K562 (cell line): ENCODE results near the gene GJA10. TPM values are rescaled to one million over a fixed set of nuclear protein-coding genes. Genes with fewer than 3 reads are reported as not detected.

Experiments
- polyA plus RNA-seq, 8 experiments: library from polyadenylated mRNA; depleted of rRNA in 4 of 8; stranded (reverse) in 5 of 8; unstranded in 3 of 8; fragments of >200 nt; fragmentation: Nextera tagmentation in 2 of 8; fragmentation: Illumina TruSeq in 1 of 8; extraction: Ambion mirVana in 2 of 8; extraction: Trizol in 1 of 8; gene quantifications; 2 replicates each; pipeline versions ENCODE4 v1.2.1 to v1.2.3, GENCODE V29; 2011 to 2014; ENCODE audit warnings: inconsistent platforms in 1 of 8, missing spikeins in 1 of 8
- small RNA-seq: library from RNA; depleted of rRNA; stranded (forward); fragments of <200 nt; gene quantifications from one replicate; pipeline ENCODE3, GENCODE V24; 2014
- total RNA-seq, 7 experiments: library from RNA; depleted of rRNA in 6 of 7; stranded (reverse); fragments of >200 nt in 6 of 7; fragmentation: Illumina TruSeq in 2 of 7; extraction: Trizol in 2 of 7; gene quantifications; 2 replicates each; pipeline versions ENCODE4 v1.2.1 to v1.2.3, GENCODE V29; 2011 to 2021; ENCODE audit warnings: low replicate concordance in 1 of 7

The GJA10 gene
- total and polyA plus RNA-seq, 9 of the 15 experiments (the other 6 are each of a cell fraction or from before 2014, with no cell fraction given), result not detected

Small RNA genes lying within 50 kb of the gene (small RNA-seq; reads per million reads assigned to genes)
- gene RF00019, result not detected

Other genes starting within 250 kb of the GJA10 start
- gene MDN1, start 74.7 kb upstream of the GJA10 start, total RNA-seq (2014; rRNA removed), result 43.0 and 51.1 TPM in 2 replicates
- gene MDN1, start 74.7 kb upstream of the GJA10 start, total RNA-seq (2014; rRNA removed; fragmentation: Illumina TruSeq; extraction: Trizol), result 69.2 and 73.9 TPM in 2 replicates
- 66.8 and 67.6 TPM in 2 replicates for gene MDN1, start 74.7 kb upstream of the GJA10 start, total RNA-seq (2015; rRNA removed; fragmentation: Illumina TruSeq; extraction: Trizol)
- gene MDN1, start 74.7 kb upstream of the GJA10 start, total RNA-seq (2021), result 93.6 and 98.9 TPM in 2 replicates
- 37.8 and 39.8 TPM in 2 replicates for gene MDN1, start 74.7 kb upstream of the GJA10 start, polyA plus RNA-seq (2011; rRNA removed)
- 44.1 and 48.7 TPM in 2 replicates for gene MDN1, start 74.7 kb upstream of the GJA10 start, polyA plus RNA-seq (2014; fragmentation: Illumina TruSeq; extraction: Trizol)
- gene MDN1, start 74.7 kb upstream of the GJA10 start, polyA plus RNA-seq (2014; fragmentation: Nextera tagmentation; extraction: Ambion mirVana), result 10 to 100 TPM; 25.6 to 27.8 TPM
- gene MDN1, start 74.7 kb upstream of the GJA10 start, polyA plus RNA-seq (2014; rRNA removed), result 28.1 and 37.8 TPM in 2 replicates
- gene CASP8AP2, start 64.6 kb upstream of the GJA10 start, total RNA-seq (2014; rRNA removed), result 12.1 and 12.5 TPM in 2 replicates
- gene CASP8AP2, start 64.6 kb upstream of the GJA10 start, total RNA-seq (2014; rRNA removed; fragmentation: Illumina TruSeq; extraction: Trizol), result 27.6 and 34.8 TPM in 2 replicates
- 29.3 and 30.0 TPM in 2 replicates for gene CASP8AP2, start 64.6 kb upstream of the GJA10 start, total RNA-seq (2015; rRNA removed; fragmentation: Illumina TruSeq; extraction: Trizol)
- gene CASP8AP2, start 64.6 kb upstream of the GJA10 start, total RNA-seq (2021), result 19.1 TPM in 2 replicates
- 18.7 and 20.9 TPM in 2 replicates for gene CASP8AP2, start 64.6 kb upstream of the GJA10 start, polyA plus RNA-seq (2011; rRNA removed)
- gene CASP8AP2, start 64.6 kb upstream of the GJA10 start, polyA plus RNA-seq (2014; fragmentation: Illumina TruSeq; extraction: Trizol), result 15.9 and 19.5 TPM in 2 replicates
- 10 to 100 TPM; 10.6 to 14.6 TPM for gene CASP8AP2, start 64.6 kb upstream of the GJA10 start, polyA plus RNA-seq (2014; fragmentation: Nextera tagmentation; extraction: Ambion mirVana)
- 11.3 and 13.3 TPM in 2 replicates for gene CASP8AP2, start 64.6 kb upstream of the GJA10 start, polyA plus RNA-seq (2014; rRNA removed)